Measurements from ENCODE around the gene HEATR3. TPM values are rescaled to one million over a fixed set of nuclear protein-coding genes. Genes with fewer than 3 reads are reported as not detected.

The HEATR3 gene
- total RNA-seq, 1 donor from 2014 or later, result 19.1 TPM

- Histone ChIP-seq H3K36me3 (ENCODE audit: control insufficient read depth, insufficient read depth, low read length) (no peaks in the 10 kb centered on the region), H3K27me3 (ENCODE audit: control insufficient read depth, insufficient read depth, low read length) (no peaks in the 10 kb centered on the region), H3K4me3 (ENCODE audit: low read depth, low read length) (no peak overlapping the region)
- DNase-seq (ENCODE audit: low read depth), result no peak
- TF ChIP-seq CTCF (IDR thresholded peaks at IDR 0.05; ENCODE audit: insufficient read depth, low read length, poor library complexity, severe bottlenecking), result no peak
These were observed 7.5 kb upstream of the HEATR3 start for GRCh38 chr16:50058091-50058771.

GRCh38 chr16:50059111-50059510, 6.7 kb upstream of the HEATR3 start:
- no peak for TF ChIP-seq CTCF (IDR thresholded peaks at IDR 0.05; ENCODE audit: insufficient read depth, low read length, poor library complexity, severe bottlenecking)
- no peaks in the 10 kb centered on the region for H3K36me3 ChIP-seq (ENCODE audit: control insufficient read depth, insufficient read depth, low read length)
- DNase-seq (ENCODE audit: low read depth), result no peak
- no peak overlapping the region for H3K4me3 ChIP-seq (ENCODE audit: low read depth, low read length)
- H3K27me3 ChIP-seq (ENCODE audit: control insufficient read depth, insufficient read depth, low read length), result no peaks in the 10 kb centered on the region

- no peaks in the 10 kb centered on the region for H3K27me3 ChIP-seq (ENCODE audit: control insufficient read depth, insufficient read depth, low read length)
- TF ChIP-seq CTCF (IDR thresholded peaks at IDR 0.05; ENCODE audit: insufficient read depth, low read length, poor library complexity, severe bottlenecking), result no peak
- H3K4me3 ChIP-seq (ENCODE audit: low read depth, low read length), result no peak overlapping the region
- no peak for DNase-seq (ENCODE audit: low read depth)
- H3K36me3 ChIP-seq (ENCODE audit: control insufficient read depth, insufficient read depth, low read length), result no peaks in the 10 kb centered on the region
These were observed 6.1 kb upstream of the HEATR3 start for GRCh38 chr16:50059669-50060068.

GRCh38 chr16:50061326-50061725, 4.4 kb upstream of the HEATR3 start:
- TF ChIP-seq CTCF (IDR thresholded peaks at IDR 0.05; ENCODE audit: insufficient read depth, low read length, poor library complexity, severe bottlenecking), result no peak
- no peaks in the 10 kb centered on the region for H3K27me3 ChIP-seq (ENCODE audit: control insufficient read depth, insufficient read depth, low read length)
- H3K4me3 ChIP-seq (ENCODE audit: low read depth, low read length), result no peak overlapping the region

GRCh38 chr16:50065241-50065623, 538 bp upstream of the HEATR3 start:
- no peak for DNase-seq (ENCODE audit: low read depth)
- H3K27me3 ChIP-seq (ENCODE audit: control insufficient read depth, insufficient read depth, low read length), result no peaks in the 10 kb centered on the region
- peak overlapping the region; percentile 27 for H3K4me3 ChIP-seq (ENCODE audit: low read depth, low read length)
- no peaks in the 10 kb centered on the region for H3K36me3 ChIP-seq (ENCODE audit: control insufficient read depth, insufficient read depth, low read length)
- no peak for TF ChIP-seq CTCF (IDR thresholded peaks at IDR 0.05; ENCODE audit: insufficient read depth, low read length, poor library complexity, severe bottlenecking)

More at GRCh38 chr16:50061326-50061725, 4.4 kb upstream of the HEATR3 start:
- H3K36me3 ChIP-seq (ENCODE audit: control insufficient read depth, insufficient read depth, low read length), result no peaks in the 10 kb centered on the region
- no peak for DNase-seq (ENCODE audit: low read depth)
